Calu3 (cell line): ENCODE data around the gene BMPR1B. TPM values are rescaled to one million over a fixed set of nuclear protein-coding genes. Genes with fewer than 3 reads are reported as not detected.

Source experiments
- BruUV-seq: library from RNA; stranded (reverse); fragments of 400-500 nt; replicated peaks from 2 replicates; lab custom pipeline; 2021; lab: Mats Ljungman, UMichigan
- CTCF ChIA-PET: fragments of 300-600 bp; sonication (Branson Sonifier 250); formaldehyde crosslinking; loops from one replicate; lab custom pipeline; 2022; ENCODE audit warnings: antibody characterized with exemption; lab: Charles Lee
- DNase-seq: peaks from one replicate; pipeline ENCODE4 v3.0.0; 2022
- H3K27ac Mint-ChIP-seq: one replicate; pipeline ENCODE4 v1.8.0; 2022; ENCODE audit warnings: mixed read lengths; ENCODE audit not compliant: unreplicated experiment
- H3K27me3 Mint-ChIP-seq: one replicate; pipeline ENCODE4 v1.8.0; 2022; ENCODE audit warnings: mixed read lengths; ENCODE audit not compliant: unreplicated experiment
- H3K36me3 Mint-ChIP-seq: one replicate; pipeline ENCODE4 v1.8.0; 2022; ENCODE audit warnings: mild to moderate bottlenecking, moderate library complexity, mixed read lengths; ENCODE audit not compliant: insufficient read depth, unreplicated experiment
- H3K4me1 Mint-ChIP-seq: one replicate; pipeline ENCODE4 v1.8.0; 2022; ENCODE audit warnings: mild to moderate bottlenecking, low read depth, mixed read lengths; ENCODE audit not compliant: unreplicated experiment
- H3K4me3 Mint-ChIP-seq: one replicate; pipeline ENCODE4 v1.8.0; 2022; ENCODE audit warnings: mild to moderate bottlenecking, low read depth, moderate library complexity, mixed read lengths; ENCODE audit not compliant: unreplicated experiment
- H3K9me3 Mint-ChIP-seq: one replicate; pipeline ENCODE4 v1.8.0; 2022; ENCODE audit warnings: low read depth, mixed read lengths; ENCODE audit not compliant: unreplicated experiment
- CTCF ChIP-seq: fragments of 200-600 bp; IDR thresholded peaks from one replicate; pipeline ENCODE4 v1.8.0; 2022; ENCODE audit warnings: antibody characterized with exemption; ENCODE audit not compliant: unreplicated experiment
- intact Hi-C: fragments of 100-400 bp; cut with micrococcal nuclease; formaldehyde crosslinking; loops from one replicate; pipeline ENCODE4 v1.10.0; 2022; ENCODE audit not compliant: unreplicated experiment
- total RNA-seq: library from RNA; stranded (reverse); gene quantifications from 2 replicates; pipeline ENCODE4 v1.2.3, GENCODE V29; 2022

The BMPR1B gene
- total RNA-seq, 1 experiment from 2014 or later: 9.2 TPM

GRCh38 chr4:94889946-94890345, 132.2 kb downstream of the BMPR1B start:
- TF ChIP-seq CTCF: no peak
- Mint-ChIP-seq H3K4me1 (peaks cover 7% of the 10 kb centered on the region), H3K27ac (no peak overlapping the region), H3K27me3 (no peaks in the 10 kb centered on the region), H3K4me3 (no peak overlapping the region), H3K9me3 (no peaks in the 10 kb centered on the region), H3K36me3 (no peaks in the 10 kb centered on the region)
- CTCF ChIA-PET: no interaction called here
- intact Hi-C loops: loop anchor here (5.0 kb wide), 1 partner anchor 128 kb away; no protein-coding TSS in a partner anchor
- no peak for DNase-seq
- no TSS peak for BruUV-seq

- H3K27ac Mint-ChIP-seq: no peak overlapping the region
- no peak overlapping the region for H3K4me3 Mint-ChIP-seq
- no peaks in the 10 kb centered on the region for H3K27me3 Mint-ChIP-seq
- no peaks in the 10 kb centered on the region for H3K9me3 Mint-ChIP-seq
- BruUV-seq: no TSS peak
- H3K36me3 Mint-ChIP-seq: no peaks in the 10 kb centered on the region
- no peak for TF ChIP-seq CTCF
- intact Hi-C loops: loop anchor here (5.0 kb wide), 1 partner anchor 128 kb away; no protein-coding TSS in a partner anchor
- CTCF ChIA-PET: no interaction called here
- no peak for DNase-seq
- H3K4me1 Mint-ChIP-seq: peaks cover 7% of the 10 kb centered on the region
These were observed 132.8 kb downstream of the BMPR1B start for GRCh38 chr4:94890579-94890978.

GRCh38 chr4:94892051-94892450, 134.3 kb downstream of the BMPR1B start:
- H3K27ac Mint-ChIP-seq: no peak overlapping the region
- TF ChIP-seq CTCF: no peak
- no peaks in the 10 kb centered on the region for H3K27me3 Mint-ChIP-seq
- CTCF ChIA-PET: no interaction called here
- no peaks in the 10 kb centered on the region for H3K4me1 Mint-ChIP-seq
- no peak overlapping the region for H3K4me3 Mint-ChIP-seq
- no TSS peak for BruUV-seq
- peak; percentile 35 for DNase-seq
- intact Hi-C loops: loop anchor here (5.0 kb wide), 1 partner anchor 130 kb away; no protein-coding TSS in a partner anchor
- H3K9me3 Mint-ChIP-seq: no peaks in the 10 kb centered on the region
- no peaks in the 10 kb centered on the region for H3K36me3 Mint-ChIP-seq

GRCh38 chr4:94895081-94895480, 137.3 kb downstream of the BMPR1B start:
- CTCF ChIA-PET: no interaction called here
- H3K9me3 Mint-ChIP-seq: no peaks in the 10 kb centered on the region
- intact Hi-C loops: no loop called here
- no peaks in the 10 kb centered on the region for H3K27me3 Mint-ChIP-seq
- no peaks in the 10 kb centered on the region for H3K36me3 Mint-ChIP-seq
- no peak for TF ChIP-seq CTCF
- no peak overlapping the region for H3K27ac Mint-ChIP-seq
- no peak for DNase-seq
- BruUV-seq: no TSS peak
- H3K4me1 Mint-ChIP-seq: no peaks in the 10 kb centered on the region
- no peak overlapping the region for H3K4me3 Mint-ChIP-seq
